ENCODE results near the gene PTPN11.
"Not testable (repeated sequence)": the region's sequence is repeated elsewhere in the genome, so short reads cannot be mapped to it uniquely, and the experiment has no call there.

Gene PTPN11

GRCh38 chr12:112457142-112457541 is 38.4 kb downstream of the PTPN11 start:
- not testable (repeated sequence) for DNase-seq

DNA sequence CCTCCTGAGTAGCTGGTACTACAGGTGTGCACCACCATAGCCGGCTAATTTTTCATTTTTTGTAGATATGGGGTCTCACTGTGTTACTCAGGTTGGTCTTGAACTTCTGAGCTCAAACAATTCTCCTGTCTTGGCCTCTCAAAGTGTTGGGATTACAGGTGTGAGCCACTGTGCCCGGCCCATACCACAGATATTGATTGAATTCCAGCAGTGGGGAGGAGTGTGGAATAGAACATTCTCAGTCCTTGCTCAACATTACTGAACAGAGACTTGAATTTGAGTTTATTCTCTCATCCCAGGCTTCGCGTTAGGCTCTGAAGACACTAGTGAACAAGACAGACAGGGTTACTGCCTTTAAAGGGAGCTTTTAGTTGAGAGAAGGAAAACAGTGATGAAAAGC is 39.6 kb downstream of the PTPN11 start:
- DNase-seq, result no peak

- no peak for DNase-seq
Measured at GRCh38 chr12:112458751-112459150, 40.0 kb downstream of the PTPN11 start.

GRCh38 chr12:112463478-112463877 is 44.7 kb downstream of the PTPN11 start:
- no peak for DNase-seq

DNA sequence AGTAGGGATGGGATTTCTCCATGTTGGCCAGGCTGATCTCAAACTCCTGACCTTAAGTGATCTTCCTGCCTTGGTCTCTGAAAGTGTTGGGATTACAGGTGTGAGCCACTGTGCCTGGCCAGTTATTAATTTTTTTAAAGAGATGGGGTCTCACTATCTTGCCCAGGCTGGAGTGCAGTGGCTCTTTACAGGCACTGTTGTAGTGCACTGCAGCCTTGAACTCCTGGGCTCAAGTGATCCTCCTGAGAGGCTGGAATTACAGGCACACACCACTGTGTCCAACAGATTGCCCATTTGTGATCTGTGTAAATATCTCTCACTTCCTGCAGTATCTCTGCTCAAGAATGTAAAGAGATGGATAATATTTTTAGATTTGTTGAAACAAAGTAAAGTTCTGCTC is 45.9 kb downstream of the PTPN11 start:
- no peak for DNase-seq

DNA sequence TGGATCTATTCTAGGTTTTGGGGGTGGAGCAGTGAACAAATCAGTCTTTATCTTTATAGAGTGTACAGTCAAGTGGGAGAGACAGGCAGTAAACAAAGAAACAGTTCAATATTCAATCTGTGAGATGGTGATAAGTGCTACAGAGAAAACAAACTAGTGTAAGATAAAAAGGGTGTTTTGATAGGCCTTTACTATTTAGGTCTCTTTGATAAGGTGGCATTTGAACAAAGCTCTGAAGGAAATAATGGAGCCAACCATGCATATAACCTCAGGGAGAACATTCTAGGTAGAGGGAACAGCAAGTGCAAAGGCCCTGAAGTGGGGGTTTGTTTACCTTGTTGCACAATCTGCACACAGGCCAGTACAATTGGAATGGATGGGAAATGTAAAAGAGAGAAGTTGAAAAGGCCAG is 47.3 kb downstream of the PTPN11 start:
- no peak for DNase-seq

GRCh38 chr12:112466835-112467234 is 48.1 kb downstream of the PTPN11 start:
- DNase-seq, result no peak

DNA sequence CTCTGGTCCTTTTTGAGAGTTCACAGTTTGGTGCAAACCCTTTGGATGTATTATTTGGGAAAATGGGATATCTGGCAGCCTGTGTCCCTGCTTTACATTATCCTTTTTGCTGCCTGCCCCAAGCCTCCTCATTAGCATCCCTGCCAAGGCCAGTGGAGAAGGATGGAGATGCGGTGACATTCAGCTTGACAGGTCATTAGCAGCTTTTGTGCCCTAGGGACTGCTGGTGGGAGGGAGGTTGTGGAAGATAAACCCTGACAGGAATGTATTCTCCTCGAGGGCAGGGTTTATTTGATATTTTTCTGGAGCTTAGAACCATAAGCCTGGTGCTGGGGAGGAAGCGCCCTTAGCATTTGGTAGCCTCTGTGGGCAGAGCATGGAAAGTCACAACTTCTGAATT is 49.3 kb downstream of the PTPN11 start:
- no peak for DNase-seq

- no peak for DNase-seq
Measured at GRCh38 chr12:112473056-112473455, 54.3 kb downstream of the PTPN11 start.

DNA sequence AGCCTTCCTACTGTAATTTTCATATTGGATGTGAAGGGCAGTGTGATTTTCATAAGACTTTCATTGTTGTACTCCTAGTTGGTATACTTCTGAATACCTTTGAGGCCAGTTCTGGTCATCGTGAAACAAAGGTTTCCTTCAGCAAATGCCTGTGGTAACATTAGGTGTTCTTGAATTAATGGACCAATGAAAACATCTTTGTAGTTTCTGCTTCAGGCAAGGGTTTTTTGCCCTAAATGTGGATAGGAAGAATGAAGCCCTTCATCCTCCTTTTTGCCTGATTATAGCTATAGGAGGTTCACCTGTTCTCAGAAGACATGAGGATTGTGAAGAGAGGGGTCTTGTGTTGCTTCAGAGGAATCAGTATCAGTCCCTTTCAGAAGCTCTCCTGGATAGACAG is 60.7 kb downstream of the PTPN11 start:
- no peak for DNase-seq

DNA sequence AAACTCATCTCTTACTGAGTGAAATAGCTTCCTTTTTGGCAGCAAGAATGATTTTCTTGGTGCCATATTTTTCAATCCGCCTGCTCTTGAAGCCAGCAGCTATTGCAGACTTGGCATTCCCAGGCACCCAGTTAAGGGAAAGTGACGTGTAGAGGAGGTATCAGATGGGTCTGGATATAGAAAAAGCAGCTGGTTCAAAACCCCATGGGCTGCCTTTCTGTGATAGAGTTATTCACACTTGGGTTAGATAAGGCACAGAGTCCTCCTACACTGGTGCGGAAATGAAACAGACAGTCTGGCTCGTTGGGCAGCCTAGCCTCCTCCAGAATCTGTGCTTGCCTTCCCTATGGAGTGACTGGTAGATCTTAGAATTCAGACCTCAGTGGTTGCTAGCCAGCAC is 62.2 kb downstream of the PTPN11 start:
- no peak for DNase-seq

GRCh38 chr12:112482733-112483132 is 64.0 kb downstream of the PTPN11 start:
- no peak for DNase-seq

GRCh38 chr12:112486361-112486760 is 67.6 kb downstream of the PTPN11 start:
- DNase-seq, result no peak

GRCh38 chr12:112488257-112488876 is 69.6 kb downstream of the PTPN11 start:
- DNase-seq, result no peak

GRCh38 chr12:112489456-112489855 is 70.7 kb downstream of the PTPN11 start:
- DNase-seq, result no peak

DNA sequence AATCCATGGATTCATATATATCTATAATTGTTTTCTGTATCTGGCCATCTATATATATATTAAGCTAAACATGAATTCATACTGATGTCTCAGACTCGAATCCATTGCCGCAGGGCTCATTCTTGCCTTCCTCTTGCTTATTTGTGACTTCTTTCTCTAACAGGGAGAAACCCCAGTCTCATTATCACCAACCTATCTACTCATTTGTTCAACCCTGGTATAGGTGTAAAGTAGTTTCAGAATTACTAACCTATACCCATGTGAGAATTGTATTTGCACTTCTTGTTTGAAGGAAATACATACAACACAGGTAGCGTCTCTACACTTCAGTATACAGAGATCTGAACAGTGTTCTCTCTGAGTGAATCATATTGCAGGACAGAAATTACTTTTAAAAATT is 77.7 kb downstream of the PTPN11 start:
- no peak for DNase-seq

GRCh38 chr12:112498580-112498979 is 79.8 kb downstream of the PTPN11 start:
- no peak for DNase-seq

- no peak for DNase-seq
Measured at GRCh38 chr12:112503512-112503911, 84.8 kb downstream of the PTPN11 start.

- no peak for DNase-seq
Measured at GRCh38 chr12:112506513-112507166, 87.9 kb downstream of the PTPN11 start.

- no peak for DNase-seq
Measured at GRCh38 chr12:112513471-112513870, 94.7 kb downstream of the PTPN11 start.

DNA sequence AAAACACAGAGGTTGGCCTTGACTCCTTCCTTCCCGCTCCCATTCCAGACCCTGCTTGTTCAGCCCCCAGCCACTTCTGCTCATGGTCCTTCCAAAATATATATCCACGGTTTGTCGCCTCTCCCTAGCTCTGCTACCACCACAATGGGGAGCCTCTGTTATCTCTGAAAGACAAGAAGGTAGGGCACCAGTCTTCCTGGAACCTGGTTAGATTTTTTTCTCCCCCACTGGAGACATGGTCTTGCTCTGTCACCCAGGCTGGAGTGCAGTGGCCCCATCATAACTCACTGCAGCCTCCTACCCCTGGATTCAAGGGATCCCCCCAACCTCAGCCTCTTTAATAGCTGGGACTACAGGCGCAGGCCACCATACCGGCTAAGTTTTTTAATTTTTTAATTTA is 95.7 kb downstream of the PTPN11 start:
- DNase-seq, result no peak

- DNase-seq, result no peak
Measured at GRCh38 chr12:112514926-112515642, 96.3 kb downstream of the PTPN11 start.

GRCh38 chr12:112515868-112516267 is 97.1 kb downstream of the PTPN11 start:
- no peak for DNase-seq

GRCh38 chr12:112517730-112518364 is 99.1 kb downstream of the PTPN11 start:
- DNase-seq, result no peak

All from bone marrow (tissue), 2 donors.